Measurements from ENCODE around the gene UBTF. TPM values are rescaled to one million over a fixed set of nuclear protein-coding genes. Genes with fewer than 3 reads are reported as not detected.
A peak's percentile ranks its signal among the peaks of the same experiment; 100 is the strongest.

UBTF gene
- polyA plus RNA-seq, 3 donors: 6.0 to 13.1 (median 12.5) TPM

GRCh38 chr17:44193326-44194084 lies 26.0 kb downstream of the UBTF start:
- peaks cover 64 to 82% of the 10 kb centered on the region in 2 donors for H3K36me3 Mint-ChIP-seq
- peaks cover 35 to 42% of the 10 kb centered on the region in 2 donors for H3K4me1 ChIP-seq (ENCODE audit: control insufficient read depth in 1 of 2, insufficient read depth in 2 of 2, low read length in 2 of 2)
- peaks cover 67 to 80% of the 10 kb centered on the region in 2 donors for H3K36me3 ChIP-seq (replicated peaks in 1 of 2; ENCODE audit: control insufficient read depth in 1 of 2, insufficient read depth in 2 of 2, low read length in 2 of 2)
- H3K9ac ChIP-seq (ENCODE audit: insufficient read depth, low read length, poor library complexity, severe bottlenecking): no peak overlapping the region
- H3K27ac Mint-ChIP-seq: peak overlapping the region in 5 of 7 donors; percentile 1 to 82 (median 42)
- no peak for DNase-seq
- no peak overlapping the region for H3K4me3 Mint-ChIP-seq
- 89% methylated on average over 12 of the region's 14 CpGs for WGBS (ENCODE audit: insufficient coverage)
- H3K4me1 Mint-ChIP-seq: peaks cover 33% of the 10 kb centered on the region
- no peaks in the 10 kb centered on the region for H3K9me3 ChIP-seq (replicated peaks in 1 of 2; ENCODE audit: control insufficient read depth in 1 of 2, insufficient read depth in 1 of 2, low read length in 2 of 2)
- intact Hi-C loops (cut with micrococcal nuclease): no loop called here
- H3K4me2 ChIP-seq (replicated peaks; ENCODE audit: extremely low read depth, low read length, poor library complexity, severe bottlenecking): no peak overlapping the region
- H3K9me3 Mint-ChIP-seq: no peaks in the 10 kb centered on the region
- peak overlapping the region in 1 of 2 donors; percentile 48 for H3K27ac ChIP-seq (ENCODE audit: low read depth in 1 of 2, low read length in 2 of 2)
- no peak for TF ChIP-seq CTCF (IDR thresholded peaks at IDR 0.05)
- H3K27me3 Mint-ChIP-seq (ENCODE audit: low read depth in 3 of 3): peaks cover 0 to 2% (median 0%) of the 10 kb centered on the region in 3 donors
- H2AFZ ChIP-seq (ENCODE audit: insufficient read depth, low read depth, low read length, poor library complexity, severe bottlenecking): no peak overlapping the region
- H3K4me3 ChIP-seq (replicated peaks in 1 of 3; ENCODE audit: low read depth in 2 of 3, low read length in 3 of 3): no peak overlapping the region
- no peaks in the 10 kb centered on the region for H3K27me3 ChIP-seq (ENCODE audit: control insufficient read depth in 2 of 2, insufficient read depth in 2 of 2, low read length in 2 of 2)
- H4K20me1 ChIP-seq (ENCODE audit: insufficient read depth, low read length): peaks cover 74% of the 10 kb centered on the region
- H3K79me2 ChIP-seq (ENCODE audit: insufficient read depth, low read length): peaks cover 56% of the 10 kb centered on the region

- H4K20me1 ChIP-seq (ENCODE audit: insufficient read depth, low read length): peaks cover 66% of the 10 kb centered on the region
- H3K27me3 ChIP-seq (ENCODE audit: control insufficient read depth in 2 of 2, insufficient read depth in 2 of 2, low read length in 2 of 2): no peaks in the 10 kb centered on the region
- peaks cover 33% of the 10 kb centered on the region for H3K4me1 Mint-ChIP-seq
- peak overlapping the region; percentile 24 to 48 for H3K27ac ChIP-seq (ENCODE audit: low read depth in 1 of 2, low read length in 2 of 2)
- no peak for TF ChIP-seq CTCF (IDR thresholded peaks at IDR 0.05)
- no peak overlapping the region for H2AFZ ChIP-seq (ENCODE audit: insufficient read depth, low read depth, low read length, poor library complexity, severe bottlenecking)
- H3K36me3 Mint-ChIP-seq: peaks cover 64 to 82% of the 10 kb centered on the region in 2 donors
- H3K9me3 Mint-ChIP-seq: no peaks in the 10 kb centered on the region
- no peaks in the 10 kb centered on the region for H3K9me3 ChIP-seq (replicated peaks in 1 of 2; ENCODE audit: control insufficient read depth in 1 of 2, insufficient read depth in 1 of 2, low read length in 2 of 2)
- H3K27ac Mint-ChIP-seq: peak overlapping the region in 5 of 7 donors; percentile 37 to 82 (median 60)
- intact Hi-C loops (cut with micrococcal nuclease): no loop called here
- no peak overlapping the region for H3K4me3 Mint-ChIP-seq
- peaks cover 56% of the 10 kb centered on the region for H3K79me2 ChIP-seq (ENCODE audit: insufficient read depth, low read length)
- no peak overlapping the region for H3K4me3 ChIP-seq (replicated peaks in 1 of 3; ENCODE audit: low read depth in 2 of 3, low read length in 3 of 3)
- no peak overlapping the region for H3K9ac ChIP-seq (ENCODE audit: insufficient read depth, low read length, poor library complexity, severe bottlenecking)
- no peaks in the 10 kb centered on the region for H3K27me3 Mint-ChIP-seq (ENCODE audit: low read depth in 3 of 3)
- H3K36me3 ChIP-seq (replicated peaks in 1 of 2; ENCODE audit: control insufficient read depth in 1 of 2, insufficient read depth in 2 of 2, low read length in 2 of 2): peaks cover 67 to 79% of the 10 kb centered on the region in 2 donors
- peaks cover 35 to 43% of the 10 kb centered on the region in 2 donors for H3K4me1 ChIP-seq (ENCODE audit: control insufficient read depth in 1 of 2, insufficient read depth in 2 of 2, low read length in 2 of 2)
- WGBS (ENCODE audit: insufficient coverage): no CpG with 5 or more reads among the region's 5 CpGs
- H3K4me2 ChIP-seq (replicated peaks; ENCODE audit: extremely low read depth, low read length, poor library complexity, severe bottlenecking): no peak overlapping the region
- DNase-seq: no peak
These were observed 26.7 kb downstream of the UBTF start for GRCh38 chr17:44192750-44193149.
